ENCODE results near the gene CHST11. TPM values are rescaled to one million over a fixed set of nuclear protein-coding genes. Genes with fewer than 3 reads are reported as not detected.

CHST11 gene
- total and polyA plus RNA-seq, 9 of the 15 experiments (the other 6 are each of a cell fraction or from before 2014, with no cell fraction given), result 2.3 to 38.7 (median 15.0) TPM

DNA sequence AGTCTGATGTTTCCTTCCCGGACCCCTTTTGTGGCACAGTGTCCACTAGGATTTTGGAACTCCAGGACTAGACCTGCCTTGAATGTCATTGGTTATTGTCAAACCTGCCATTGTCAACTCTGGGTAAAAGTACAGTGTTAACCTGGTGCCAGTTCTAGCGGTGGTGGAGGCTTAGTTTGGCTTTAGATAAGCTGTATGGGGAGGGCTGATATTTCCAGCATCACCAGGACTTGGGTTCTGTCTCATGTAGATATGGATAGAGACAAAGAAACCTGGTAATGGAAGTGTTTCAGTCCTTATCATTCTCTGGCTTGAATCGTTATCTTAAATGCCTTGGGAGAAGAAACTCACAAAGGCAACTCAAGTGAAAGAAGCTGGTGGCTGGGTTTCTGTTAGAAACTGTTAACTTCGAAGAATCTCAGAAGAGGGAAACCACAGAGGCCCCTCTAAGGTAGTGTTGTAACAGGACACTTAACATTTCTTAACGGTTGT lies 10.6 kb downstream of the CHST11 start:
- Histone ChIP-seq H4K20me1 (replicated peaks; ENCODE audit: control insufficient read depth, insufficient read depth, low read length) (no peaks in the 10 kb centered on the region), H3K27me3 (ENCODE audit: control insufficient read depth in 2 of 2, insufficient read depth in 2 of 2, low read length in 2 of 2) (no peaks in the 10 kb centered on the region), H2AFZ (ENCODE audit: low read depth, low read length) (no peak overlapping the region), H3K4me2 (ENCODE audit: insufficient read depth, low read length) (peak overlapping the region; percentile 62), H3K27ac (ENCODE audit: extremely low read depth, low read depth, low read length) (peak overlapping the region; percentile 71), H3K9ac (ENCODE audit: insufficient read depth in 1 of 2, low read depth in 2 of 2, low read length in 2 of 2) (peak overlapping the region in 1 of 2 experiments; percentile 12; a peak in 1 of 4 replicates), H3K4me3 (no peak overlapping the region), H3K4me1 (replicated peaks in 1 of 2; ENCODE audit: control insufficient read depth in 2 of 2, insufficient read depth in 2 of 2, low read length in 2 of 2) (peaks cover 26 to 76% of the 10 kb centered on the region in 2 experiments), H3K9me3 (replicated peaks; ENCODE audit: control insufficient read depth, insufficient read depth, low read depth, low read length) (no peaks in the 10 kb centered on the region), H3K79me2 (ENCODE audit: control insufficient read depth, insufficient read depth, low read length) (peaks cover 97% of the 10 kb centered on the region), H3K9me1 (ENCODE audit: control insufficient read depth, insufficient read depth, low read length) (no peaks in the 10 kb centered on the region), H3K36me3 (ENCODE audit: control insufficient read depth, insufficient read depth, low read length) (peaks cover 7% of the 10 kb centered on the region)
- POLR2A ChIA-PET, result interaction anchor here (0.8 to 1.6 kb wide), 6 partner anchors 9 to 20 kb away, joined by 3 to 13 read pairs (median 4); partner anchors contain the start of gene CHST11
- no TSS peak for BruUV-seq (replicated peaks)
- CTCF ChIA-PET (ENCODE audit: low intra/inter-chr PET ratio), result no interaction called here
- DNase-seq (ENCODE audit: extremely low read depth in 1 of 4, low spot score in 3 of 4) (peak; percentile 64 to 92 (median 80)), FAIRE-seq (peak; percentile 97), ATAC-seq (peak; percentile 78)
- intact Hi-C loops (cut with micrococcal nuclease) (loop anchor here (2.0 to 5.0 kb wide), 2 partner anchors 13 to 45 kb away; no protein-coding TSS in a partner anchor), in situ Hi-C loops (cut with MboI) (no loop called here)
- WGBS (ENCODE audit: insufficient coverage, low coverage, missing lambda C conversion rate), result 0% methylated on average over 5 of the region's 5 CpGs
- TF ChIP-seq, protein P1, sequence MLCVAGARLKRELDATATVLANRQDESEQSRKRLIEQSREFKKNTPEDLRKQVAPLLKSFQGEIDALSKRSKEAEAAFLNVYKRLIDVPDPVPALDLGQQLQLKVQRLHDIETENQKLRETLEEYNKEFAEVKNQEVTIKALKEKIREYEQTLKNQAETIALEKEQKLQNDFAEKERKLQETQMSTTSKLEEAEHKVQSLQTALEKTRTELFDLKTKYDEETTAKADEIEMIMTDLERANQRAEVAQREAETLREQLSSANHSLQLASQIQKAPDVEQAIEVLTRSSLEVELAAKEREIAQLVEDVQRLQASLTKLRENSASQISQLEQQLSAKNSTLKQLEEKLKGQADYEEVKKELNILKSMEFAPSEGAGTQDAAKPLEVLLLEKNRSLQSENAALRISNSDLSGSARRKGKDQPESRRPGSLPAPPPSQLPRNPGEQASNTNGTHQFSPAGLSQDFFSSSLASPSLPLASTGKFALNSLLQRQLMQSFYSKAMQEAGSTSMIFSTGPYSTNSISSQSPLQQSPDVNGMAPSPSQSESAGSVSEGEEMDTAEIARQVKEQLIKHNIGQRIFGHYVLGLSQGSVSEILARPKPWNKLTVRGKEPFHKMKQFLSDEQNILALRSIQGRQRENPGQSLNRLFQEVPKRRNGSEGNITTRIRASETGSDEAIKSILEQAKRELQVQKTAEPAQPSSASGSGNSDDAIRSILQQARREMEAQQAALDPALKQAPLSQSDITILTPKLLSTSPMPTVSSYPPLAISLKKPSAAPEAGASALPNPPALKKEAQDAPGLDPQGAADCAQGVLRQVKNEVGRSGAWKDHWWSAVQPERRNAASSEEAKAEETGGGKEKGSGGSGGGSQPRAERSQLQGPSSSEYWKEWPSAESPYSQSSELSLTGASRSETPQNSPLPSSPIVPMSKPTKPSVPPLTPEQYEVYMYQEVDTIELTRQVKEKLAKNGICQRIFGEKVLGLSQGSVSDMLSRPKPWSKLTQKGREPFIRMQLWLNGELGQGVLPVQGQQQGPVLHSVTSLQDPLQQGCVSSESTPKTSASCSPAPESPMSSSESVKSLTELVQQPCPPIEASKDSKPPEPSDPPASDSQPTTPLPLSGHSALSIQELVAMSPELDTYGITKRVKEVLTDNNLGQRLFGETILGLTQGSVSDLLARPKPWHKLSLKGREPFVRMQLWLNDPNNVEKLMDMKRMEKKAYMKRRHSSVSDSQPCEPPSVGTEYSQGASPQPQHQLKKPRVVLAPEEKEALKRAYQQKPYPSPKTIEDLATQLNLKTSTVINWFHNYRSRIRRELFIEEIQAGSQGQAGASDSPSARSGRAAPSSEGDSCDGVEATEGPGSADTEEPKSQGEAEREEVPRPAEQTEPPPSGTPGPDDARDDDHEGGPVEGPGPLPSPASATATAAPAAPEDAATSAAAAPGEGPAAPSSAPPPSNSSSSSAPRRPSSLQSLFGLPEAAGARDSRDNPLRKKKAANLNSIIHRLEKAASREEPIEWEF (CRISPR knock-in tag; IDR thresholded peaks at IDR 0.05), result no peak
- TF ChIP-seq, protein P2, sequence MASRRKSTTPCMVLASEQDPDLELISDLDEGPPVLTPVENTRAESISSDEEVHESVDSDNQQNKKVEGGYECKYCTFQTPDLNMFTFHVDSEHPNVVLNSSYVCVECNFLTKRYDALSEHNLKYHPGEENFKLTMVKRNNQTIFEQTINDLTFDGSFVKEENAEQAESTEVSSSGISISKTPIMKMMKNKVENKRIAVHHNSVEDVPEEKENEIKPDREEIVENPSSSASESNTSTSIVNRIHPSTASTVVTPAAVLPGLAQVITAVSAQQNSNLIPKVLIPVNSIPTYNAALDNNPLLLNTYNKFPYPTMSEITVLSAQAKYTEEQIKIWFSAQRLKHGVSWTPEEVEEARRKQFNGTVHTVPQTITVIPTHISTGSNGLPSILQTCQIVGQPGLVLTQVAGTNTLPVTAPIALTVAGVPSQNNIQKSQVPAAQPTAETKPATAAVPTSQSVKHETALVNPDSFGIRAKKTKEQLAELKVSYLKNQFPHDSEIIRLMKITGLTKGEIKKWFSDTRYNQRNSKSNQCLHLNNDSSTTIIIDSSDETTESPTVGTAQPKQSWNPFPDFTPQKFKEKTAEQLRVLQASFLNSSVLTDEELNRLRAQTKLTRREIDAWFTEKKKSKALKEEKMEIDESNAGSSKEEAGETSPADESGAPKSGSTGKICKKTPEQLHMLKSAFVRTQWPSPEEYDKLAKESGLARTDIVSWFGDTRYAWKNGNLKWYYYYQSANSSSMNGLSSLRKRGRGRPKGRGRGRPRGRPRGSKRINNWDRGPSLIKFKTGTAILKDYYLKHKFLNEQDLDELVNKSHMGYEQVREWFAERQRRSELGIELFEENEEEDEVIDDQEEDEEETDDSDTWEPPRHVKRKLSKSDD (conservative IDR thresholded peaks at IDR 0.05; ENCODE audit: low read length), result no peak
- TF ChIP-seq PCBP1 (IDR thresholded peaks at IDR 0.05; ENCODE audit: low read depth, low read length, poor library complexity, severe bottlenecking) (no peak), ZNF445 (CRISPR knock-in tag; IDR thresholded peaks at IDR 0.05; ENCODE audit: low read depth) (0 out of 2 replicates have a peak, but pooled peaks have one; percentile 43), CEBPG (CRISPR knock-in tag; IDR thresholded peaks at IDR 0.05) (no peak), CEBPG (tag; conservative IDR thresholded peaks at IDR 0.05 in 1 of 2, IDR thresholded peaks at IDR 0.05 in 1 of 2) (no peak), FOXK2 (conservative IDR thresholded peaks at IDR 0.05 in 1 of 2, IDR thresholded peaks at IDR 0.05 in 1 of 2; ENCODE audit: low read depth in 2 of 2) (no peak; a peak in 1 of 4 replicates), SMARCC2 (IDR thresholded peaks at IDR 0.05; ENCODE audit: low read depth) (peak; percentile 97), POLR2G (IDR thresholded peaks at IDR 0.05; ENCODE audit: low read depth, low read length) (no peak), ZFX (CRISPR knock-in tag; IDR thresholded peaks at IDR 0.05) (no peak), KHSRP (IDR thresholded peaks at IDR 0.05) (peak; percentile 79; the same call in 1 of the 2 replicates), RBM34 (IDR thresholded peaks at IDR 0.05; ENCODE audit: borderline replicate concordance, insufficient read depth, low read length) (no peak)
- TF ChIP-seq, protein P3, sequence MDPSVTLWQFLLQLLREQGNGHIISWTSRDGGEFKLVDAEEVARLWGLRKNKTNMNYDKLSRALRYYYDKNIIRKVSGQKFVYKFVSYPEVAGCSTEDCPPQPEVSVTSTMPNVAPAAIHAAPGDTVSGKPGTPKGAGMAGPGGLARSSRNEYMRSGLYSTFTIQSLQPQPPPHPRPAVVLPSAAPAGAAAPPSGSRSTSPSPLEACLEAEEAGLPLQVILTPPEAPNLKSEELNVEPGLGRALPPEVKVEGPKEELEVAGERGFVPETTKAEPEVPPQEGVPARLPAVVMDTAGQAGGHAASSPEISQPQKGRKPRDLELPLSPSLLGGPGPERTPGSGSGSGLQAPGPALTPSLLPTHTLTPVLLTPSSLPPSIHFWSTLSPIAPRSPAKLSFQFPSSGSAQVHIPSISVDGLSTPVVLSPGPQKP (CRISPR knock-in tag; IDR thresholded peaks at IDR 0.05), result no peak
